Tibial nerve (tissue), 4 donors: Measurements from ENCODE around the gene NADK. TPM values are rescaled to one million over a fixed set of nuclear protein-coding genes. Genes with fewer than 3 reads are reported as not detected.
A peak's percentile ranks its signal among the peaks of the same experiment; 100 is the strongest.

Experiments
- DNase-seq, 2 donors: peaks; one replicate each; pipeline ENCODE4 v3.0.0-alpha.2; 2019; ENCODE audit warnings: low spot score in 2 of 2
- H3K27ac ChIP-seq, 4 donors: fragments of 200-600 bp; sonication (generic) in 3 of 4; one replicate each; pipeline ENCODE4 v1.5.1; 2017 to 2019; ENCODE audit warnings: mild to moderate bottlenecking in 1 of 4
- H3K27me3 ChIP-seq, 2 donors: fragments of 200-600 bp; sonication (generic) in 1 of 2; one replicate each; pipeline versions ENCODE4 v1.5.1 to v1.6.0; 2017 to 2019
- H3K36me3 ChIP-seq, 3 donors: fragments of 200-600 bp; sonication (generic); one replicate each; pipeline ENCODE4 v1.5.1; 2018 to 2019
- H3K4me1 ChIP-seq, 4 donors: fragments of 200-600 bp; sonication (generic) in 3 of 4; one replicate each; pipeline ENCODE4 v1.5.1; 2017 to 2019
- H3K4me3 ChIP-seq, 4 donors: fragments of 200-600 bp; sonication (generic) in 3 of 4; one replicate each; pipeline ENCODE4 v1.5.1; 2017 to 2019; ENCODE audit warnings: mild to moderate bottlenecking in 1 of 4, moderate library complexity in 1 of 4
- H3K9me3 ChIP-seq, 4 donors: fragments of 200-600 bp; sonication (generic) in 3 of 4; one replicate each; pipeline ENCODE4 v1.5.1; 2017 to 2019
- EP300 ChIP-seq, 2 donors: sonication (generic); formaldehyde crosslinking; IDR thresholded peaks; one replicate each; pipeline ENCODE4 v1.6.1; 2017; ENCODE audit warnings: antibody characterized with exemption in 2 of 2, mild to moderate bottlenecking in 1 of 2
- POLR2A ChIP-seq, 2 donors: fragments of 450-650 bp; IDR thresholded peaks; one replicate each; pipeline ENCODE4 v1.6.1; 2017; ENCODE audit warnings: antibody characterized with exemption in 2 of 2, mild to moderate bottlenecking in 2 of 2, moderate library complexity in 2 of 2
- WGBS, 2 donors: methylation state at CpG; one replicate each; pipeline ENCODE4 v1.1.5; 2018; 5-methylcytosine and 5-hydroxymethylcytosine counted together
- total RNA-seq, 4 donors: library from RNA; depleted of rRNA; stranded (reverse); fragments of >200 nt; gene quantifications; one replicate each; pipeline ENCODE4 v1.1.0, GENCODE V29; 2016
- TF ChIP-seq, protein P1 (sequence below), 5 experiments: fragments of 200-600 bp in 3 of 5; fragments of 450-650 bp in 2 of 5; sonication (generic) in 3 of 5; IDR thresholded peaks; one replicate each; pipeline ENCODE4 v1.5.1; 2016 to 2019; ENCODE audit warnings: antibody characterized with exemption in 5 of 5, mild to moderate bottlenecking in 3 of 5, moderate library complexity in 2 of 5

The NADK gene
- total RNA-seq, 4 donors from 2014 or later: 111 to 145 (median 119) TPM

DNA sequence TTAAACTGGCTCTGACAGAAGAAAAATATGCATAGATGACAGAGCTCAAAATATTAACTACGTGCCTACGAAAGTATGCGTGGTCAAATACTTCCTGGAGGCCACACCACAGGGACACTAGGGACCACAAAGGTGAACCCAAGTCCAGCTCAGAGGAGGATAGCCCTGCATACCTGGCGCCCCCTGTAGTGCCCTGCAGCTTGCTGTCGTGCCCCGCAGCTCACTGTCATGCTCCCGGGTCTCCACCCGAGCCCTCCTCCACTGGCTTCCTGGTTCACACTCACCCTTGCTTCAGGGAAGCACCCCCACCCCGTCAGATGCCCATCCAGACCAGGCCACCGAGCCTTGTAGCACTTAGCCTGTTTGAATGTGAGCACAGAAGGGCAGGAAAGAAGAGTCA lies 16.7 kb upstream of the NADK start:
- Histone ChIP-seq H3K27me3 (no peaks in the 10 kb centered on the region), H3K36me3 (peaks cover 0 to 88% (median 21%) of the 10 kb centered on the region in 3 donors), H3K4me1 (peaks cover 0 to 11% (median 0%) of the 10 kb centered on the region in 4 donors), H3K9me3 (no peaks in the 10 kb centered on the region), H3K4me3 (no peak overlapping the region), H3K27ac (no peak overlapping the region)
- TF ChIP-seq POLR2A (IDR thresholded peaks at IDR 0.05): no peak
- TF ChIP-seq, protein P1, sequence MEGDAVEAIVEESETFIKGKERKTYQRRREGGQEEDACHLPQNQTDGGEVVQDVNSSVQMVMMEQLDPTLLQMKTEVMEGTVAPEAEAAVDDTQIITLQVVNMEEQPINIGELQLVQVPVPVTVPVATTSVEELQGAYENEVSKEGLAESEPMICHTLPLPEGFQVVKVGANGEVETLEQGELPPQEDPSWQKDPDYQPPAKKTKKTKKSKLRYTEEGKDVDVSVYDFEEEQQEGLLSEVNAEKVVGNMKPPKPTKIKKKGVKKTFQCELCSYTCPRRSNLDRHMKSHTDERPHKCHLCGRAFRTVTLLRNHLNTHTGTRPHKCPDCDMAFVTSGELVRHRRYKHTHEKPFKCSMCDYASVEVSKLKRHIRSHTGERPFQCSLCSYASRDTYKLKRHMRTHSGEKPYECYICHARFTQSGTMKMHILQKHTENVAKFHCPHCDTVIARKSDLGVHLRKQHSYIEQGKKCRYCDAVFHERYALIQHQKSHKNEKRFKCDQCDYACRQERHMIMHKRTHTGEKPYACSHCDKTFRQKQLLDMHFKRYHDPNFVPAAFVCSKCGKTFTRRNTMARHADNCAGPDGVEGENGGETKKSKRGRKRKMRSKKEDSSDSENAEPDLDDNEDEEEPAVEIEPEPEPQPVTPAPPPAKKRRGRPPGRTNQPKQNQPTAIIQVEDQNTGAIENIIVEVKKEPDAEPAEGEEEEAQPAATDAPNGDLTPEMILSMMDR (IDR thresholded peaks at IDR 0.05): no peak
- TF ChIP-seq EP300 (IDR thresholded peaks at IDR 0.05): no peak
- DNase-seq: no peak
- 92 to 94% methylated on average over 10 of the region's 10 CpGs for WGBS, 2 donors

DNA sequence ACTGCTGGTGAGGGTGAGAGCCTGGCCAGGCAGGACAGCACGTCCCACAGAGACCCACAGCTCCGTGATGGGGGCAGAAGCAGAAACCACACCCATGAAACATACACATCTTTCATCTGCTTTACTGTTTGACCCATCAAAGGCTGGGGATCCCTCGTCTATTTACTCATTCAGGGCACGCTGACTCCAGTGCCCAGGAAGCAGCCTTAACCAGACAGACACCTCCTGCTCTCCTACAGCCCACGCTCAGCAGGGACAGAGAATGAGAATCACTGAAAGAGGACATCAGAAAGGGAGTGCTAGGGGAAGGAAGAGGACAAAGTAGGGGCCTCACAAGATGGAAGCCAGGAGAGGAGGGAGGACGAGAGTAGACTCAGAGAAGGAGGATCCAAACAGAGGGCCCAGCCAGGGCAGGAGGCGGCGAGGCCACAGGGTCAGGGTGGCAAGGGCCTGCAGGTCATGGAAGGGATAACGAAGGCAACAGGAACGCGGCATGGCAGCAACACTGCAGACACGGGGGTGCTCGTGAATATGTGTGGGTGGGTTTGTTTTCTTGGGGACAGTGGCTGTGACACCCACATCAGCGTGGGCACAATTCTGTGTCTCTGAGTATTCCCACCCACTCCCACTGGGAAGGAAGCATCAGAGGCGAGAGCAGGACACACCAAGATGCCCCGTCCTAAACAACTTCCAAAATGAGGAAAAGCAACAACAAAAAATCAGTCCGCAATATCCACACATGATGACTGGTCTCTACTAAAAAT lies 15.4 kb upstream of the NADK start:
- Histone ChIP-seq H3K27me3 (no peaks in the 10 kb centered on the region), H3K4me3 (no peak overlapping the region), H3K4me1 (peaks cover 0 to 12% (median 0%) of the 10 kb centered on the region in 4 donors), H3K36me3 (peaks cover 3 to 100% (median 28%) of the 10 kb centered on the region in 3 donors), H3K9me3 (no peaks in the 10 kb centered on the region), H3K27ac (no peak overlapping the region)
- DNase-seq: no peak
- TF ChIP-seq POLR2A (IDR thresholded peaks at IDR 0.05) (no peak), EP300 (IDR thresholded peaks at IDR 0.05) (no peak)
- TF ChIP-seq, protein P1 (IDR thresholded peaks at IDR 0.05): no peak
- 70 to 77% methylated on average over 17 of the region's 17 CpGs for WGBS, 2 donors

DNA sequence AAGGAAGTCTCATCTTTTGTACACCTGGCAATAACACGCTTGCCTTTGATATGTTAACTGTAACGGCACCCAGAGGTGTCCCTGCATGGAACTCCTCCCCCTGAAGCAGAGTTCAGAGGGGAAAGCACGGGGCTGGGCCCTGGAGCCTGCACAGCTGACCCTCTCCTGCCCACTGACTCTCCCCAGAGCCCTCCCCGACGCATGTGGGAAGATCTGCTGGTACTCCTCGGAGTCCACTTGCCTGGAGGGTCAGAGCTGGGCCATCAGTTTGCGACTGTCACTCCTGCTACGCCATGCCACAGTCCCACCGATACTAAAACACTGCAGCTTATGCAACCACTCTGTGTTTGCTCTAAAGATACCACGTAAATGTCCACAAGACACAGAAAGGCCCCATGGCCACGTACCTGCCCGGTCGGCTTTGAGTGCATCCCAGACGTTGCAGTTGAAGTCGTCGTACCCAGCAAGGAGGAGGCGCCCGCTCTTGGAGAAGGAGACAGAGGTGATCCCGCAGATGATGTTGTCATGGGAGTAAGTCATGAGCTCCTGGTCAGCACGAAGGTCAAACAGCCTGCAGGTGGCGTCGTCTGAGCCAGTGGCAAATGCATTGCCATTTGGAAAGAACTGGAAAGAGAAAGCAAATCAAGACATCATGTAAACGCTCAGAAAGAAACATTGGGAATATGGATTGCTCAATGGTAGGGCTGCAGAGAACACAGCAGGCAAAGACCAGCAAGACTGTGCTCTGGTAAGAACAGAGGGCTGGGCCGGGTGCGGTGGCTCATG lies 10.6 kb upstream of the NADK start:
- no peak for TF ChIP-seq POLR2A (IDR thresholded peaks at IDR 0.05)
- TF ChIP-seq, protein P1 (IDR thresholded peaks at IDR 0.05): peak in 1 of 5 experiments; percentile 5
- no peak for TF ChIP-seq EP300 (IDR thresholded peaks at IDR 0.05)
- Histone ChIP-seq H3K27ac (no peak overlapping the region), H3K36me3 (peaks cover 5 to 94% (median 54%) of the 10 kb centered on the region in 3 donors), H3K9me3 (no peaks in the 10 kb centered on the region), H3K4me3 (no peak overlapping the region), H3K27me3 (no peaks in the 10 kb centered on the region), H3K4me1 (peaks cover 0 to 14% (median 0%) of the 10 kb centered on the region in 4 donors)
- 80 to 83% methylated on average over 23 to 25 of the region's 25 CpGs for WGBS, 2 donors
- no peak for DNase-seq

DNA sequence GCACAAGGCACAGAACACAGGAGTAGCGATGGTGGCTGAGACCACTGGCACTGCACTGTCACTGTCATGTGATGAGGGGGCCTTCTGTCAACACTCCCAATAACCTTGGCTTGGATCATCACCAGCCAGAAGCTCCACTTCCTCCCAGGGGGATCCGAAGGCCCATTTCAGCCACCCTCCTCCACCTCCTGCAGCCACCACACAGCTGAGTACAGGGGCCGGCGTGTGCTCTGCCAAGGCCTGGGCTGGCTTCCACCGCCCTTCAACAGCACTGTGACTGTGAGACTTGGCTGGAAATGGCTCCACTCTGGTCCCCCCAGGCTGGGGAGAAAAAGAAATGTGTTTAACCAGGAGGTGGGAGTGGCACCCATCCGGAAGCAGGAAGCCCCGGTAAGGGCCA lies 9.9 kb upstream of the NADK start:
- no peak overlapping the region for H3K27ac ChIP-seq
- H3K27me3 ChIP-seq: no peaks in the 10 kb centered on the region
- H3K36me3 ChIP-seq: peaks cover 5 to 87% (median 54%) of the 10 kb centered on the region in 3 donors
- H3K4me1 ChIP-seq: peaks cover 0 to 21% (median 3%) of the 10 kb centered on the region in 4 donors
- 63 to 71% methylated on average over 7 of the region's 7 CpGs for WGBS, 2 donors
- DNase-seq: no peak
- TF ChIP-seq POLR2A (IDR thresholded peaks at IDR 0.05) (no peak), EP300 (IDR thresholded peaks at IDR 0.05) (no peak)
- TF ChIP-seq, protein P1 (IDR thresholded peaks at IDR 0.05): no peak
- no peaks in the 10 kb centered on the region for H3K9me3 ChIP-seq
- no peak overlapping the region for H3K4me3 ChIP-seq
